HepG2 (cell line): ENCODE measurements around the gene ZNF142. TPM values are rescaled to one million over a fixed set of nuclear protein-coding genes. Genes with fewer than 3 reads are reported as not detected.
A peak's percentile ranks its signal among the peaks of the same experiment; 100 is the strongest.

Experiments
- ATAC-seq: fragments of 200-7000 bp; cut with Tn5 transposase; 3 replicates; pipeline ENCODE4 v1.9.1; 2020; ENCODE audit warnings: mild to moderate bottlenecking, moderate library complexity
- BruUV-seq: library from RNA; stranded (reverse); fragments of 400-500 nt; replicated peaks from 2 replicates; lab custom pipeline; 2021; lab: Mats Ljungman, UMichigan
- CTCF ChIA-PET: fragments of 300-600 bp; formaldehyde crosslinking; extraction: SDS; loops from one replicate; lab custom pipeline; 2021; ENCODE audit warnings: low total read pairs, inconsistent platforms, low intra/inter-chr PET ratio; lab: Yijun Ruan, JAX
- POLR2A ChIA-PET: fragments of 350-600 bp; sonication (Branson Sonifier 250); formaldehyde crosslinking; loops from one replicate; lab custom pipeline; 2020; ENCODE audit warnings: antibody characterized with exemption, inconsistent platforms; lab: Yijun Ruan, JAX
- DNase-seq: peaks from one replicate; pipeline ENCODE4 v3.0.0-alpha.2; 2015; ENCODE audit warnings: low spot score
- FAIRE-seq: peaks from 3 replicates; lab custom pipeline; 2011; peaks lifted over from hg19 to GRCh38; lab: Jason Lieb, UNC
- H2AFZ ChIP-seq: one replicate; pipeline ENCODE4 v1.6.1; 2011; ENCODE audit warnings: low read length, inconsistent platforms
- H3K27ac ChIP-seq: fragments of 300-600 bp; 3 replicates; pipeline ENCODE4 v1.8.0; 2011; ENCODE audit warnings: mixed run types, mild to moderate bottlenecking, mixed read lengths, low read length, inconsistent platforms; ENCODE audit not compliant: insufficient read depth; ENCODE audit errors: extremely low read length
- H3K27me3 ChIP-seq, 2 experiments: fragments of 200-600 bp in 1 of 2; 2 replicates in 1 of 2; 3 replicates in 1 of 2; pipeline versions ENCODE4 v1.6.0 to v1.8.0; 2011; ENCODE audit warnings: low read length in 2 of 2, mild to moderate bottlenecking in 2 of 2, moderate library complexity in 2 of 2, inconsistent platforms in 1 of 2; ENCODE audit not compliant: insufficient read depth in 2 of 2, control insufficient read depth in 1 of 2
- H3K36me3 ChIP-seq, 2 experiments: fragments of 200-600 bp in 1 of 2; replicated peaks in 1 of 2; 2 replicates in 1 of 2; 3 replicates in 1 of 2; pipeline versions ENCODE4 v1.5.1 to v1.8.0; 2011; ENCODE audit warnings: low read length in 2 of 2, inconsistent platforms in 1 of 2; ENCODE audit not compliant: insufficient read depth in 2 of 2, control insufficient read depth in 1 of 2
- H3K4me1 ChIP-seq: 2 replicates; pipeline ENCODE4 v1.5.1; 2012; ENCODE audit warnings: low read length, inconsistent platforms; ENCODE audit not compliant: insufficient read depth
- H3K4me2 ChIP-seq: 2 replicates; pipeline ENCODE4 v1.6.0; 2011; ENCODE audit warnings: low read depth, low read length, inconsistent platforms
- H3K4me3 ChIP-seq, 3 experiments: fragments of 200-600 bp in 1 of 3; sonication (generic), shearing (Covaris generic) in 1 of 3; replicated peaks in 1 of 3; 2 replicates each; pipeline ENCODE4 v1.5.1; 2011 to 2016; ENCODE audit warnings: low read length in 3 of 3, inconsistent platforms in 2 of 3, low read depth in 2 of 3, mild to moderate bottlenecking in 2 of 3, control low read depth in 1 of 3, mixed read lengths in 1 of 3; ENCODE audit not compliant: insufficient read depth in 1 of 3
- H3K79me2 ChIP-seq: one replicate; pipeline ENCODE4 v1.6.1; 2011; ENCODE audit warnings: low read length, inconsistent platforms; ENCODE audit not compliant: insufficient read depth
- H3K9ac ChIP-seq: 2 replicates; pipeline ENCODE4 v1.6.0; 2011; ENCODE audit warnings: mild to moderate bottlenecking, low read depth, low read length, inconsistent platforms; ENCODE audit not compliant: insufficient read depth
- H3K9me3 ChIP-seq: 2 replicates; pipeline ENCODE4 v1.5.1; 2012; ENCODE audit warnings: mild to moderate bottlenecking, low read length
- H4K20me1 ChIP-seq: 2 replicates; pipeline ENCODE4 v1.6.0; 2011; ENCODE audit warnings: inconsistent platforms, mild to moderate bottlenecking, low read length, moderate library complexity; ENCODE audit not compliant: insufficient read depth
- BHLHE40 ChIP-seq: IDR thresholded peaks from 2 replicates; pipeline ENCODE4 v1.6.1; 2011; ENCODE audit warnings: low read length, improper control_type of control experiment
- CREM ChIP-seq, 2 experiments: sonication (generic) in 1 of 2; formaldehyde crosslinking in 1 of 2; IDR thresholded peaks; 2 replicates each; pipeline versions ENCODE4 v1.4.0 to v1.6.1; 2016 to 2020; ENCODE audit warnings: antibody characterized with exemption in 1 of 2, mild to moderate bottlenecking in 1 of 2, missing genetic modification reagents in 1 of 2
- MIER2 ChIP-seq: IDR thresholded peaks from 2 replicates; pipeline ENCODE4 v1.6.1; 2016; ENCODE audit warnings: missing biosample characterization, missing genetic modification reagents
- PBX2 ChIP-seq: IDR thresholded peaks from 2 replicates; pipeline ENCODE4 v1.6.1; 2016; ENCODE audit warnings: control low read depth
- SIX1 ChIP-seq: sonication (generic); formaldehyde crosslinking; IDR thresholded peaks from 2 replicates; pipeline ENCODE4 v1.4.0; 2020; ENCODE audit warnings: missing genetic modification reagents, borderline replicate concordance
- TAF15 ChIP-seq: fragments of 200-400 bp; formaldehyde crosslinking; IDR thresholded peaks from one replicate; pipeline ENCODE4 v1.6.1; 2018; ENCODE audit warnings: mild to moderate bottlenecking, low read depth, low read length; ENCODE audit not compliant: poor library complexity, severe bottlenecking
- ZNF10 ChIP-seq: sonication (generic); formaldehyde crosslinking; IDR thresholded peaks from 2 replicates; pipeline ENCODE4 v1.4.0; 2020; ENCODE audit warnings: mild to moderate bottlenecking, low read depth, missing genetic modification reagents, borderline replicate concordance
- ZNF180 ChIP-seq: sonication (generic); formaldehyde crosslinking; IDR thresholded peaks from 2 replicates; pipeline ENCODE4 v1.4.0; 2020; ENCODE audit warnings: low read depth, missing genetic modification reagents, borderline replicate concordance
- ZNF337 ChIP-seq: sonication (generic); formaldehyde crosslinking; IDR thresholded peaks from 2 replicates; pipeline ENCODE4 v1.5.1; 2020; ENCODE audit warnings: missing genetic modification reagents, low read depth, mild to moderate bottlenecking, borderline replicate concordance
- ZNF430 ChIP-seq: sonication (generic); formaldehyde crosslinking; IDR thresholded peaks from 2 replicates; pipeline ENCODE4 v1.9.0; 2021; ENCODE audit warnings: mild to moderate bottlenecking, missing genetic modification reagents
- ZNF724P ChIP-seq: sonication (generic); formaldehyde crosslinking; IDR thresholded peaks from 2 replicates; pipeline ENCODE4 v1.8.0; 2022; ENCODE audit warnings: missing genetic modification reagents, borderline replicate concordance
- ZNF850 ChIP-seq: sonication (generic); formaldehyde crosslinking; conservative IDR thresholded peaks from 2 replicates; pipeline ENCODE4 v1.9.0; 2021; ENCODE audit warnings: mild to moderate bottlenecking, missing genetic modification reagents
- WGBS: methylation state at CpG from one replicate; pipeline ENCODE4 v1.1.6; 2017; ENCODE audit warnings: low lambda C conversion rate; 5-methylcytosine and 5-hydroxymethylcytosine counted together
- in situ Hi-C: cut with HindIII; loops from 2 replicates; pipeline ENCODE4 v1.10.0; 2017; ENCODE audit warnings: low pct_unique_long_range_greater_than_20kb; ENCODE audit not compliant: extremely low pct_ligation_motif_present
- intact Hi-C: fragments of 100-400 bp; cut with micrococcal nuclease; formaldehyde crosslinking; loops from one replicate; pipeline ENCODE4 v1.10.0; 2022; ENCODE audit not compliant: unreplicated experiment
- polyA plus RNA-seq, 8 experiments: library from polyadenylated mRNA; depleted of rRNA in 3 of 8; stranded (reverse) in 7 of 8; unstranded in 1 of 8; fragments of >200 nt; fragmentation: Illumina TruSeq in 4 of 8; extraction: Trizol in 4 of 8; gene quantifications; 2 replicates each; pipeline versions ENCODE4 v1.2.1 to v1.2.3, GENCODE V29; 2011 to 2016; ENCODE audit warnings: low read depth in 4 of 8, missing spikeins in 1 of 8, mixed read lengths in 1 of 8; ENCODE audit not compliant: insufficient read depth in 1 of 8
- total RNA-seq, 5 experiments: library from RNA; depleted of rRNA; stranded (reverse); fragments of >200 nt; fragmentation: Illumina TruSeq; extraction: Trizol; gene quantifications; 2 replicates each; pipeline ENCODE4 v1.2.3, GENCODE V29; 2016; ENCODE audit warnings: low read depth in 1 of 5
- TF ChIP-seq, protein P1 (sequence below): sonication (generic); formaldehyde crosslinking; IDR thresholded peaks from 2 replicates; pipeline ENCODE4 v1.5.0; 2020; ENCODE audit warnings: missing genetic modification reagents, mild to moderate bottlenecking, borderline replicate concordance
- TF ChIP-seq, protein P2 (sequence below): sonication (generic); formaldehyde crosslinking; IDR thresholded peaks from 2 replicates; pipeline ENCODE4 v1.8.1; 2023; ENCODE audit warnings: mild to moderate bottlenecking, missing genetic modification reagents

Gene ZNF142
- total and polyA plus RNA-seq, 2 of the 13 experiments (the other 11 are each of a cell fraction or from before 2014, with no cell fraction given): 4.8 to 11.4 TPM

DNA sequence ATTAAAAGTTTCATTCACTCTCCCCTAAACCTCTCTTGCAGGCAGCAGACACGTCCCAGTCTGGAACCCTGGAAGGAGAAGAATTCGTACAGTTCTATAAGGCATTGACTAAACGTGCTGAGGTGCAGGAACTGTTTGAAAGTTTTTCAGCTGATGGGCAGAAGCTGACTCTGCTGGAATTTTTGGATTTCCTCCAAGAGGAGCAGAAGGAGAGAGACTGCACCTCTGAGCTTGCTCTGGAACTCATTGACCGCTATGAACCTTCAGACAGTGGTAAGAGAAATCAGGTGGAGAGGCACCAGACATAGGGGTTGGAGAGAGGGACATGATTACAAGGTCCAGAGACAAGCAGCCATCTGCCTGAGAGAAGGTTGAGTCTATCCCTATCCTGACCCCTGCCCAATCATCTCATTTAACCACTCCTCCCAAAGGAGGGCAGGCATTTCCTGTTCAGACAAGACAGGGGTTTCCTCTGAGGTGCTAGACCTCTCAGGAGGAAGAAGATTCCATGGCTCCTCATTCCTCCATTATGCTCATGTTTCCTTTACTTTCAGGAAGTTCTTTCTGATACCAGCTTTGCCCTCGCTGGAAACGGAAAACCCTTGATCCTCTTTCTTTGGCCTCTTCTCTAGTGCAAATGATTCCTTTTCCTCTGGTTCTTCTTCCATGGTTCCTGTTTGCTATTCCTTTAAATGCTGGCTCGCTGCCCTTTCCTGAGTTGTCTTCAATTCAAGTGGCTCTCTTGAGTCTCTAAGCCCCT, 36.6 kb downstream of the ZNF142 start:
- TF ChIP-seq ZNF724P: no peak
- no peak for TF ChIP-seq PBX2 (CRISPR knock-in tag)
- no peak for TF ChIP-seq ZNF337 (CRISPR knock-in tag)
- no peak for TF ChIP-seq SIX1 (CRISPR knock-in tag)
- TF ChIP-seq ZNF430 (CRISPR knock-in tag): no peak
- no peak for TF ChIP-seq ZNF10 (CRISPR knock-in tag)
- TF ChIP-seq, protein P1, sequence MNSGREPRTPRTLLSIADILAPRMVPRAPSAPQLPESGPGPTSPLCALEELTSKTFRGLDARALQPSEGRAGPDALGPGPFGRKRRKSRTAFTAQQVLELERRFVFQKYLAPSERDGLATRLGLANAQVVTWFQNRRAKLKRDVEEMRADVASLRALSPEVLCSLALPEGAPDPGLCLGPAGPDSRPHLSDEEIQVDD (CRISPR knock-in tag): no peak
- no peak for TF ChIP-seq ZNF180 (CRISPR knock-in tag)
- no peak for TF ChIP-seq ZNF850
- TF ChIP-seq CREM (IDR thresholded peaks at IDR 0.05): no peak
- TF ChIP-seq CREM (CRISPR knock-in tag; IDR thresholded peaks at IDR 0.05): no peak
- TF ChIP-seq, protein P2, sequence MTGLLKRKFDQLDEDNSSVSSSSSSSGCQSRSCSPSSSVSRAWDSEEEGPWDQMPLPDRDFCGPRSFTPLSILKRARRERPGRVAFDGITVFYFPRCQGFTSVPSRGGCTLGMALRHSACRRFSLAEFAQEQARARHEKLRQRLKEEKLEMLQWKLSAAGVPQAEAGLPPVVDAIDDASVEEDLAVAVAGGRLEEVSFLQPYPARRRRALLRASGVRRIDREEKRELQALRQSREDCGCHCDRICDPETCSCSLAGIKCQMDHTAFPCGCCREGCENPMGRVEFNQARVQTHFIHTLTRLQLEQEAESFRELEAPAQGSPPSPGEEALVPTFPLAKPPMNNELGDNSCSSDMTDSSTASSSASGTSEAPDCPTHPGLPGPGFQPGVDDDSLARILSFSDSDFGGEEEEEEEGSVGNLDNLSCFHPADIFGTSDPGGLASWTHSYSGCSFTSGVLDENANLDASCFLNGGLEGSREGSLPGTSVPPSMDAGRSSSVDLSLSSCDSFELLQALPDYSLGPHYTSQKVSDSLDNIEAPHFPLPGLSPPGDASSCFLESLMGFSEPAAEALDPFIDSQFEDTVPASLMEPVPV (CRISPR knock-in tag): no peak
- TF ChIP-seq TAF15: no peak
- TF ChIP-seq BHLHE40: no peak
- no peak for TF ChIP-seq MIER2
- CTCF ChIA-PET: no interaction called here
- Histone ChIP-seq H3K4me1 (0 out of 2 replicates have a peak, but pooled peaks cover 6% of the 10 kb centered on the region), H4K20me1 (no peaks in the 10 kb centered on the region), H3K27me3 (0 out of 5 replicates have a peak, but pooled peaks cover 0 to 3% of the 10 kb centered on the region in 2 experiments), H3K79me2 (no peaks in the 10 kb centered on the region), H2AFZ (no peak overlapping the region), H3K36me3 (no peaks in the 10 kb centered on the region), H3K4me2 (no peak overlapping the region; the same call in 1 of the 2 replicates), H3K9me3 (no peaks in the 10 kb centered on the region), H3K4me3 (no peak overlapping the region), H3K27ac (no peak overlapping the region), H3K9ac (no peak overlapping the region)
- intact Hi-C loops: no loop called here
- DNase-seq (no peak), FAIRE-seq (no peak), ATAC-seq (peak; percentile 25; the same call in 2 of the 3 replicates)
- POLR2A ChIA-PET: interaction anchor here (1.3 kb wide), 1 partner anchor 37 kb away, joined by 4 read pairs; the partner anchor contains the start of genes BCS1L and ZNF142
- WGBS: 23% methylated on average over 7 of the region's 7 CpGs
- no TSS peak for BruUV-seq
- in situ Hi-C loops: no loop called here
